ENCODE data around the gene ZNF397. TPM values are rescaled to one million over a fixed set of nuclear protein-coding genes. Genes with fewer than 3 reads are reported as not detected.

ZNF397 gene
- total RNA-seq, 1 experiment from 2014 or later: 35.3 TPM

- H2BK120ac ChIP-seq (ENCODE audit: low read depth, low read length, poor library complexity, severe bottlenecking): no peak overlapping the region
- H2BK12ac ChIP-seq (ENCODE audit: insufficient read length, low read depth, low read length): no peak overlapping the region
- H3K9me3 Mint-ChIP-seq: peaks cover 47 to 51% of the 10 kb centered on the region in 2 experiments
- H4K5ac ChIP-seq (ENCODE audit: insufficient read length, low read depth, low read length): no peak overlapping the region
- no peak overlapping the region for H3K27ac ChIP-seq (ENCODE audit: insufficient read length, low read depth, low read length)
- H3K79me2 ChIP-seq (ENCODE audit: insufficient read depth, low read length): no peaks in the 10 kb centered on the region
- peaks cover 21 to 32% (median 28%) of the 10 kb centered on the region in 3 experiments for H3K36me3 Mint-ChIP-seq (ENCODE audit: insufficient read depth in 1 of 3, low read depth in 3 of 3)
- H3K18ac ChIP-seq (ENCODE audit: insufficient read length, low read depth, low read length): no peak overlapping the region
- H2BK20ac ChIP-seq (ENCODE audit: low read depth, low read length, poor library complexity, severe bottlenecking): no peak overlapping the region
- no peak for DNase-seq
- no peak overlapping the region for H2AFZ ChIP-seq (ENCODE audit: low read length)
- no peak for TF ChIP-seq CTCF (conservative IDR thresholded peaks at IDR 0.05)
- H3K23me2 ChIP-seq (ENCODE audit: insufficient read length, low read depth, low read length, poor library complexity, severe bottlenecking): no peaks in the 10 kb centered on the region
- H2AK5ac ChIP-seq (ENCODE audit: insufficient read length, low read length): no peak overlapping the region
- H2BK5ac ChIP-seq (ENCODE audit: insufficient read length, low read length): no peak overlapping the region
- H3K4me1 Mint-ChIP-seq: no peaks in the 10 kb centered on the region
- no peak overlapping the region for H3K4me3 Mint-ChIP-seq
- H4K91ac ChIP-seq (ENCODE audit: insufficient read length, low read depth, low read length): no peak overlapping the region
- no peaks in the 10 kb centered on the region for H3K27me3 ChIP-seq (ENCODE audit: insufficient read depth, low read length)
- H4K8ac ChIP-seq (replicated peaks; ENCODE audit: insufficient read length, low read depth, low read length): no peak overlapping the region
- no peaks in the 10 kb centered on the region; the same call in 1 of the 2 replicates for H3K27me3 Mint-ChIP-seq (ENCODE audit: low read depth)
- H3K9ac ChIP-seq (ENCODE audit: extremely low read depth, insufficient read length, low read length): no peak overlapping the region
- H4K20me1 ChIP-seq (ENCODE audit: control insufficient read depth, insufficient read depth, insufficient read length): no peaks in the 10 kb centered on the region
- peaks cover 20% of the 10 kb centered on the region for H3K9me3 ChIP-seq (ENCODE audit: control insufficient read depth, low read depth, low read length)
- no peak overlapping the region for H3K4ac ChIP-seq (ENCODE audit: low read depth, low read length)
- H3K4me1 ChIP-seq (ENCODE audit: insufficient read depth, low read length): no peaks in the 10 kb centered on the region
- no peaks in the 10 kb centered on the region for H3K79me1 ChIP-seq (ENCODE audit: insufficient read depth, low read depth, low read length, poor library complexity, severe bottlenecking)
- no peak overlapping the region for H3K4me2 ChIP-seq (ENCODE audit: insufficient read depth, insufficient read length, low read length)
- WGBS (ENCODE audit: extremely low coverage, insufficient read length, low lambda C conversion rate): no CpG with 5 or more reads among the region's 3 CpGs
- H3T11ph ChIP-seq (ENCODE audit: low read length): no peak overlapping the region
- H2BK15ac ChIP-seq (ENCODE audit: low read depth, low read length): no peak overlapping the region
- H3K27ac Mint-ChIP-seq: no peak overlapping the region
- no peak overlapping the region for H3K14ac ChIP-seq (ENCODE audit: insufficient read depth, low read length)
- H3K23ac ChIP-seq (ENCODE audit: insufficient read length, low read depth, low read length): no peak overlapping the region
- no peak overlapping the region for H3K56ac ChIP-seq (ENCODE audit: insufficient read length, low read depth, low read length)
Observed at GRCh38 chr18:35276267-35276666, 35.4 kb downstream of the ZNF397 start.

All from H9 (cell line).